Fibroblast of mammary gland (primary cell): ENCODE data around the gene CD164.

Experiments used
- DNase-seq: peaks from one replicate; pipeline ENCODE4 v3.0.0-alpha.2; 2010; ENCODE audit warnings: low read depth
- H3K4me3 ChIP-seq: 2 replicates; pipeline ENCODE4 v1.5.1; 2011; ENCODE audit warnings: low read depth, mild to moderate bottlenecking, low read length, moderate library complexity; ENCODE audit not compliant: control insufficient read depth
- TF ChIP-seq, protein P1 (sequence below): conservative IDR thresholded peaks from 2 replicates; pipeline ENCODE4 v1.5.1; 2011; ENCODE audit warnings: low read depth, low read length, inconsistent platforms; ENCODE audit not compliant: control insufficient read depth, insufficient read depth

Gene CD164

DNA sequence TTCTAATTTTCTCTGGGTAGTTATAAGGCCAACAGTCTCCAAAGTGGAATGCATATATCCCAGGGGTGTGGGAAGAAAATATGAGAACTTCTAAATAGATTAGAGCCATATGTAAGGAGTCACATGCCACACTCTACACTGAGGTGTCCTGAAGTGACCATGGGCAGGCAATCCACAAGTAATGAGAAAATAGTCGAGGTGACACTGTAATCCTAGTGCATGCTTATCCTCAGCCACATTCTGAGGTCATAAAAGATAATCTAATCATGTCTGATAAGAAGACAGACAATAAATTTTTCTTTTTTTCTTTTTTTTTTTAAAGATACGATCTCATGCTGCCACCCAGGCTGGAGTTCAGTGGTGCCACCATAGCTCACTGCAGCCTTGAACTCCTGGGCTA lies 62.2 kb downstream of the CD164 start:
- no peak overlapping the region for H3K4me3 ChIP-seq
- TF ChIP-seq, protein P1, sequence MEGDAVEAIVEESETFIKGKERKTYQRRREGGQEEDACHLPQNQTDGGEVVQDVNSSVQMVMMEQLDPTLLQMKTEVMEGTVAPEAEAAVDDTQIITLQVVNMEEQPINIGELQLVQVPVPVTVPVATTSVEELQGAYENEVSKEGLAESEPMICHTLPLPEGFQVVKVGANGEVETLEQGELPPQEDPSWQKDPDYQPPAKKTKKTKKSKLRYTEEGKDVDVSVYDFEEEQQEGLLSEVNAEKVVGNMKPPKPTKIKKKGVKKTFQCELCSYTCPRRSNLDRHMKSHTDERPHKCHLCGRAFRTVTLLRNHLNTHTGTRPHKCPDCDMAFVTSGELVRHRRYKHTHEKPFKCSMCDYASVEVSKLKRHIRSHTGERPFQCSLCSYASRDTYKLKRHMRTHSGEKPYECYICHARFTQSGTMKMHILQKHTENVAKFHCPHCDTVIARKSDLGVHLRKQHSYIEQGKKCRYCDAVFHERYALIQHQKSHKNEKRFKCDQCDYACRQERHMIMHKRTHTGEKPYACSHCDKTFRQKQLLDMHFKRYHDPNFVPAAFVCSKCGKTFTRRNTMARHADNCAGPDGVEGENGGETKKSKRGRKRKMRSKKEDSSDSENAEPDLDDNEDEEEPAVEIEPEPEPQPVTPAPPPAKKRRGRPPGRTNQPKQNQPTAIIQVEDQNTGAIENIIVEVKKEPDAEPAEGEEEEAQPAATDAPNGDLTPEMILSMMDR: no peak
- no peak for DNase-seq

DNA sequence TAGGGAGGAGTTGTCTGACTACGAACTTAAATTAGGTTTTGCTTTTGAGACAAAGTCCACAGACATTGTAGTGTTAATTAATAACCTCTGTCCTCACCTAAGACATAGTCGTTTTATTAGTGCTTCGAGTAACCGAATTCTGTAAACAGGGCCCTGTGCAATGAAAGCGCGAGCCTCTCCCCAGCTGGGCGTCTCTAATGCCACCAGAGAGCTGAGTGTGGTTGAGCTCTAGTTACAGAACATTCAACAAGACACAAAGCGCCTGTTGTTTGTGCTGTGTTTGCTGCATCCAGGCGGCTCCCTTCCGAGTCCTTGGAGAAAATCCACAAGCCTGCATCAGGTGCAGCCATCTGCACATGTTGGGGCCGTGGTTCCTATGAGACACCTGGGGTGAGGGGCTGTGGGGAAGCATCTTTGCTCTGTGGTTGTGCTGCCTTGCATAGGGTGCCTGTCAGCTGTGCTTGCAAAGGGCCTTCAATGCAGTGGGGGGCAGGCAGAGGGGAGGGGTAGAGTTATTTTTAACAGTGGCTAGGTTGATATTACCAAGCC lies 63.9 kb downstream of the CD164 start:
- H3K4me3 ChIP-seq: no peak overlapping the region
- TF ChIP-seq, protein P1: no peak
- DNase-seq: no peak

DNA sequence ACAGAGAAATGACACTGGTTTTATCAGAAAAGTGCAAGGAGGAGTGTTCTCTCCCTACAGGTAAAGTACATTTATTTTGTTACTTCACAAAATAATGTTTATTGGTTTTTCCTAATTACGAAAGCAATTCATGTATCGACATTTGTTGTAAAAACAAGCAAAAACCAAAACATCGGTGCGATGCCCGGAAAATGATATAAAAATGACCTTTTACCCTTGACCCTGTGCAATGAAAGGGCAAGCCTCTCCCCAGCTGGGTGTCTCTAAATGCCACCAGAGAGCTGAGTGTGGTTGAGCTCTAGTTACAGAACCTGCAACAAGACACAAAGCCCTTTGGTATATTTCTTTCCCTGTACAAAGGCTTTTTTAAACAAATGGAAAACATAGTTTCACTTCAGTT lies 65.4 kb downstream of the CD164 start:
- no peak for DNase-seq

More for the DNA sequence above, 65.4 kb downstream of the CD164 start:
- TF ChIP-seq, protein P1: no peak
- no peak overlapping the region for H3K4me3 ChIP-seq
